OCI-LY7 (cell line): Measurements from ENCODE around the gene TWSG1.

Experiments used
- EZH2phosphoT487 ChIP-seq: fragments of 200-600 bp; sonication (generic); IDR thresholded peaks from 2 replicates; pipeline ENCODE4 v1.6.1; 2018; ENCODE audit warnings: low read depth, borderline replicate concordance, mild to moderate bottlenecking, mixed run types, antibody characterized with exemption, low read length, moderate library complexity, mixed read lengths
- TF ChIP-seq, protein P1 (sequence below): fragments of 200-600 bp; sonication (generic); conservative IDR thresholded peaks from 2 replicates; pipeline ENCODE4 v1.5.1; 2014; ENCODE audit warnings: mild to moderate bottlenecking, antibody characterized with exemption, low read length, moderate library complexity, mixed read lengths

DNA sequence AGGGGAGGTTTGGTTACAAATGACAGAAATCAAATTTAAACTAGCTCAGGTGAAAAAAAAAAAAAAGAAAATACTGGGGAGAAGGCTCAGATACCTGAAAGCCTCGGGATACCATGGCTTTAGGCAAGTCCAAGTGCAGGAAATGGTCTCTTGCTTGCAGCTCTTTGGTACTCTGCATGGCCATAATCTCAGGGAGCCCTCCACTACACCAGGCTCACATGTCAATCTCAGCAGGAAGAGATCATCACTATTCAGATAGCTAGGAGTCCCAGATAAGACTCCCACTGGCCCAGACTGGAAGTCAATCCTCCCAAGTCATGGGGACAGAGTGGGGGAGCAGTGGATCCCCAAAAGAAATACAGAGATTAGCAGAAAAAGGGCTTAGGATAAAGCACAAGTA is 75.9 kb downstream of the TWSG1 start:
- TF ChIP-seq, protein P1, sequence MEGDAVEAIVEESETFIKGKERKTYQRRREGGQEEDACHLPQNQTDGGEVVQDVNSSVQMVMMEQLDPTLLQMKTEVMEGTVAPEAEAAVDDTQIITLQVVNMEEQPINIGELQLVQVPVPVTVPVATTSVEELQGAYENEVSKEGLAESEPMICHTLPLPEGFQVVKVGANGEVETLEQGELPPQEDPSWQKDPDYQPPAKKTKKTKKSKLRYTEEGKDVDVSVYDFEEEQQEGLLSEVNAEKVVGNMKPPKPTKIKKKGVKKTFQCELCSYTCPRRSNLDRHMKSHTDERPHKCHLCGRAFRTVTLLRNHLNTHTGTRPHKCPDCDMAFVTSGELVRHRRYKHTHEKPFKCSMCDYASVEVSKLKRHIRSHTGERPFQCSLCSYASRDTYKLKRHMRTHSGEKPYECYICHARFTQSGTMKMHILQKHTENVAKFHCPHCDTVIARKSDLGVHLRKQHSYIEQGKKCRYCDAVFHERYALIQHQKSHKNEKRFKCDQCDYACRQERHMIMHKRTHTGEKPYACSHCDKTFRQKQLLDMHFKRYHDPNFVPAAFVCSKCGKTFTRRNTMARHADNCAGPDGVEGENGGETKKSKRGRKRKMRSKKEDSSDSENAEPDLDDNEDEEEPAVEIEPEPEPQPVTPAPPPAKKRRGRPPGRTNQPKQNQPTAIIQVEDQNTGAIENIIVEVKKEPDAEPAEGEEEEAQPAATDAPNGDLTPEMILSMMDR: no peak
- no peak for TF ChIP-seq EZH2phosphoT487
